ENCODE results near the gene S100A12.

Gene S100A12

DNA sequence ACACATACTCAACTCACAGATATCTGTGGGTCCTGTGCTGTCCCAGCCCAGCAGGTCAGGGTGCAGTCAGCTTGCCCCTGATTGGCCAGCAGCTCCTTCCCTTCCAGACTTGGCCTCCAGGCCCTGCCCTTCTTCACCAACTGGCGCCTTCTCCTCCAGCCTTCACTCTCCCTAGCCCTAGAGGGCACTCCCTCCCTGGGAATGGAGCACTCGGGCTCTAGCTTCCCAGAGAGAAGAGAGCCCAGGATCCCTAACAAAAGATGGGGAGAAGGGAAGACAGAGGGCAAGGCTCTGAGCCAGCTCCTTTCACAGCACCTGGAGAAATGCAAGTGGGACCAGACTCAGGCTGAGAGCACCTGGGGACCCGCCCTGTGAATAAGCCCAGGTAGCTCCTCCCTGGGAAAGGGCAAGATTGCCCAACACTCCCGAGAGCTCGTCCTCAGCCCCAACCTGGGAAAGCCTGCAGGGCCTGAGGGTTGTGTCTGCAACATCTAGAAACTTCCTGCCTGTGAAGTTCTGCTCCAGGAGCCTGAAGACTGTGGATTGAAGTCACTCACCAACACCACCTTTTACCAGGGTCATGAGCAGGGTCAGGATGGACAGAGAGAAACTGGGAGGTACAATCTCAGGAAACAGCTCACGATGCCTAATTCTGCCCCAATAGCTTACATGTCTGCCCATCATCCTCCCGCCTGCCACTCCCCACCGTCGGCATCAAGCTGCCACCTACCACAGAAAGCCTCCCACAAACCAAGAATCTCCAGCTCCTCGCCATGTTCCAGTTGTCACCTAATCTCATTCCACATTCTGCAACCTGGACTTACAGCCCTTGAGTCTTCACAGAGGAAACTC, 26.7 kb downstream of the S100A12 start, which contains the start of gene PGLYRP4:
Gene PGLYRP4 (minus strand): TSS at position 331 of the 852 bp plus-strand sequence. CDS start 909 bp downstream, outside the sequence.
- TF ChIP-seq, protein P1, sequence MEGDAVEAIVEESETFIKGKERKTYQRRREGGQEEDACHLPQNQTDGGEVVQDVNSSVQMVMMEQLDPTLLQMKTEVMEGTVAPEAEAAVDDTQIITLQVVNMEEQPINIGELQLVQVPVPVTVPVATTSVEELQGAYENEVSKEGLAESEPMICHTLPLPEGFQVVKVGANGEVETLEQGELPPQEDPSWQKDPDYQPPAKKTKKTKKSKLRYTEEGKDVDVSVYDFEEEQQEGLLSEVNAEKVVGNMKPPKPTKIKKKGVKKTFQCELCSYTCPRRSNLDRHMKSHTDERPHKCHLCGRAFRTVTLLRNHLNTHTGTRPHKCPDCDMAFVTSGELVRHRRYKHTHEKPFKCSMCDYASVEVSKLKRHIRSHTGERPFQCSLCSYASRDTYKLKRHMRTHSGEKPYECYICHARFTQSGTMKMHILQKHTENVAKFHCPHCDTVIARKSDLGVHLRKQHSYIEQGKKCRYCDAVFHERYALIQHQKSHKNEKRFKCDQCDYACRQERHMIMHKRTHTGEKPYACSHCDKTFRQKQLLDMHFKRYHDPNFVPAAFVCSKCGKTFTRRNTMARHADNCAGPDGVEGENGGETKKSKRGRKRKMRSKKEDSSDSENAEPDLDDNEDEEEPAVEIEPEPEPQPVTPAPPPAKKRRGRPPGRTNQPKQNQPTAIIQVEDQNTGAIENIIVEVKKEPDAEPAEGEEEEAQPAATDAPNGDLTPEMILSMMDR (IDR thresholded peaks at IDR 0.05): no peak

DNA sequence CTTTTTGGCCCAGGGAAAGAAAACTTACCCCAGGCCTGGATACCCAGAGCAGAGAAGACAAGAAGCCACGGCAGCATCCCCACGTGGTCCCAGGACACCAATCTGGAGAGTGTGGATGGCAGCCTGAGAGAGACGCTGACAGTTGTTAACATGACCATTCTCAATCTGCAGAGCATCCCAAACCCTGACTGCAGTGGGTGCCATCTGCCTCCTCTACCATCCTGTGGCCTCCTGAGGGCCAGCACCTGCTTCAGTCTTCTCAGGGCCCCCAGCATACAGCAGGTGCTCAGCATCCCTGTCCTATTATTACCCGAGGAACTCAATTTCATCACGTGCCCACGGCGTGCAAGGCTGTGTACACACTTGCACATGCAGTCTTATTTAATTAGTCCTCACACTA, 27.6 kb downstream of the S100A12 start:
- TF ChIP-seq, protein P1 (IDR thresholded peaks at IDR 0.05): no peak

DNA sequence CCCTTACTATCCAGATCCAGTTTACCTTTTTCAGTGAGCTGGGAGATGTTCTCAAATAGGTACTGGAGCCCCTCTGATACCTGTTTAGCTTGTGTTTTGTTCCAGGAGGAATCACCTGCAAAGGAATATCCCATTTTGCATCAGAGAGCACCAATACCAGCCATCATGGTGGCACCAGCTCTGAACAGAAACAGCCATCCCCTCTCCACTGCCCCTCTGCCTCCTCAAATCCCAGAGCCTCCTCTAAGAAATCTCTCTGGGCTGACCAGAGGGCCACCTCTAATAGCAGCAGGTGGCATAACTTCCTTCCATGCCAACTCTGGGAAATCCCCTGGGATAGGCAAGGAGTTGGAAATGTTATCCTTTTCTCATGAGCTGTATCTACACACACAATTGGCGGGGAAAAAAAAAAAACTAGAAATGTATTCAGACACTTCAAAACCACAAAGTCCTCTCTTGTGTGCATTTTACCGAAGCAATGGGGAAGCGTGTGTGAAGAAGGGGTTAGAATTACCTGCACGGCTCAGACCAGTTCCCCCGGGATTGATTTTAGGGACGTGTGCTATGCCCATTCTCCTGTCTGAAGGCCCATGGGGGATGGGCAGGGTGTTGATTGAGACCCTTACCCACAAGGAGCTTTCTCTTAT, 29.2 kb downstream of the S100A12 start:
- TF ChIP-seq, protein P1 (IDR thresholded peaks at IDR 0.05): no peak

DNA sequence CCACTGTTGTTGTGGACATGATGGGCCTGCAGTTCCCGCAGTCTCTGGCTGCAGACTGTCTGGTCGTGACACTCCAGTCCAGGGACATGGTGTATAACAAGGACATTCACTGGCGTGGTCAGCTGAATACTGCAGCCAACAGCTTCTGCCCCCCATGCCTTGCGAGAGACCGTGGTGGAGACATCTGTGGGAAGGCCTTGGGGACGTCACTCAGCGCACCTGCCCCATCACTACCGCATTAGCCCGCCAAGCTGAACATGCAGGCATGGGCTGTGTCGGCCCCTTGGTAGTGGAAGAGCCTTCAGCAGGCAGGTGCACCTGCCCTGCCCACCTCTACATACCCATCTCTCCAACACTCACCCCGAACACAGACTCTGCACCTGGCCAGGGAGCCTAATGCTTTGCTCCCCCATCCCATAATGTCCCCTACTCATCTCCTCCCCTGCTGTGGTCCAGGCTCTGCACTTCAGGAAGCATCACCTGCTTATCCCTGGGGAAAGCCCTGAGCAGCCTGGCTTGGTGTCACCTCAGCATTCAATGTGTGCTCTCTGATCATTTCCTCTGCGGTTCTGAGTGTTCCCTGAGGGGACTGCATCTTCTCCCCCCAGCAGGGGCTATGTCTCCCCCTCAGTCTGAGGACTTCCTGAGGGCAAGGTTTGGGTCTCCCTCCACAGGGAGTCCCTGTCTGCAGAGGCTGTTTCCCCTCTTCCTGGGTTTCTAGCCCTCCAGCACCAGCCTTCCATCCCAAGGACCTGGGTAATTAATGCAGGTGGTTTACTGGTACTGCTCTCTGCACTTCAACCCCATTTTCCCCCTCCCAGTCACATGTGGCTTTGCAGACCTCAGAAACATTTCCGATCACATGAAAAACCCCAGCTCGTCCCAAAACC, 30.0 kb downstream of the S100A12 start:
- TF ChIP-seq, protein P1 (IDR thresholded peaks at IDR 0.05): no peak

DNA sequence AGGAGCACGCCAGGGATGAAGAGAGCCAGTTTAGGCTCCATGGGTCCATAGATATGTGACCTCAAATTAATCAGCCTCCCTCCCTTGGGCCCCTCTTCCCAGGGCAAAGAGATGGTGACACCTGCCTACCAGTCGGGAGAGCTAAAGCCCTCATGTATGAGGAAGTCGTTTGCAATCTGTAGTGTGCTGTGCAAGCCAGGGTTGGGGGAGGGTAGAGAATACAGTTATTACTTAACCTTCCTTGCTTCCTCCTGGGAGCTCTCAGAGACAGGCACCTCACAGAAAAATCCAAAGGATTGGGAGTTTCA, 30.7 kb downstream of the S100A12 start:
- TF ChIP-seq, protein P1 (IDR thresholded peaks at IDR 0.05): no peak

DNA sequence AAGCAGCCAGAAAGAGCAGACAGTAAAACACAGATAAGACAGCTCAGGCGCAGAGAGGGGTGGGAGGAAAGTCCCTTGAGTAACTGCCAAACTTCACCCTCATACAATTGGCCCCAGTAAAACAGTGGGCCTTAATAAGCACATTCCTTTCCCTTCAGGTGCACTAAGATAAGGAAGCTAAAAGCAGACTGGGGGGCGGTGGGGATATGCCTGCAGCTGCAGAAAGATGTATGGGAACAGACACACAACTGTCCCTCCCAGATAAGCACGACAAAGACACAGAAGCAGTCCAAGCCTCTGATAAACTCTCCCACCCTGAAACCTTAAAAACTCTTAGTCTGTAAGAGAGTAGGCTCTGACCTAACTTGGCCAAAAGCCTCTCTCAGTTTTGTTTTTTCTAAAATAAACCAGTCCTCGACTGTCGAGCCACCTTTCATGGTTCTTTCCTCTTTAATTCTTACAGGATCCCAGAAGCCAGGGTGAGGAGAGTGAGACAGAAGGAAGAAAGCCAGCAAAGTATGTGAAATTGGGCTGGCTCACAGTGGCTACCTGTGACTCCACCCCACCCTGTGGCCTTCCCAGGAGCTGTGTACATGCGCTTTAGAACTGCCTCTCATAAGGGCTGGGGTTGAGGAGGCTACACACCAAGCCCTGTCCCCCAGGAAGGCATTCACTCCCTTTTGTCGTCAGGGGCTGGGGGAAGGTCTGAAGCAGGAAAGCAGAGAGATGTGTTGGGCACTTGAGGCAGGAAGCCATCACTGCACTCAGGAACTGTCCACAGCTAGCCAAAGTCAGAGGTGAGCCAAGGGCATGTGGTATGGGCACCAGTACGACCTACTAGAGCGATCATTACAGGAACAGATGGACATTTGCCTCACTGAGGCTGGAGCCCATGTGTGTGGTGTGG, 31.4 kb downstream of the S100A12 start:
- TF ChIP-seq, protein P1 (IDR thresholded peaks at IDR 0.05): no peak

Measured in LNCAP (cell line).